ENCODE data around the gene SUPT20HL2. TPM values are rescaled to one million over a fixed set of nuclear protein-coding genes. Genes with fewer than 3 reads are reported as not detected.

The SUPT20HL2 gene
- total RNA-seq, 4 donors from 2014 or later: not detected

DNA sequence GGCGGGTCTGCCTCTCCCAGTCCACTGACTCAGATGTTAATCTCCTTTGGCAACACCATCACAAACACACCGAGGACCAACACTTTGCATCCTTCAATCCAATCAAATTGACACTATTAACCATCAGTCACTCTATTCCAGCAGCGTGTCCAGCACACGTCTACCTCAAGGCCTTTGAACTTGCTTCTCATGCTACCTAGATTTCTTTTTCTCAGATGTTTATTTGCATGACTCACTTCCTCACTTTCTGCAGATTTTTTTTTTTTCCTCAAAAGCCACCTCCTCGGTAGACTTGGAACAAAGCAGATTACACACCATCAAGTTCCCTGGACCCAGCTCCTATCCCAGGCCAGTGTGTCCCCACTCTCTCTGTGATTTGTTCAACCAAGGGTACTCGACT is 49.5 kb downstream of the SUPT20HL2 start:
- Histone ChIP-seq H3K4me3 (no peak overlapping the region), H3K4me1 (no peaks in the 10 kb centered on the region), H3K9me3 (no peaks in the 10 kb centered on the region), H3K36me3 (no peaks in the 10 kb centered on the region), H3K27ac (no peak overlapping the region), H3K27me3 (peaks cover 0 to 4% of the 10 kb centered on the region in 2 donors)
- DNase-seq (ENCODE audit: low spot score in 2 of 2): no peak
- TF ChIP-seq POLR2A (IDR thresholded peaks at IDR 0.05) (no peak), EP300 (IDR thresholded peaks at IDR 0.05) (no peak)
- TF ChIP-seq, protein P1, sequence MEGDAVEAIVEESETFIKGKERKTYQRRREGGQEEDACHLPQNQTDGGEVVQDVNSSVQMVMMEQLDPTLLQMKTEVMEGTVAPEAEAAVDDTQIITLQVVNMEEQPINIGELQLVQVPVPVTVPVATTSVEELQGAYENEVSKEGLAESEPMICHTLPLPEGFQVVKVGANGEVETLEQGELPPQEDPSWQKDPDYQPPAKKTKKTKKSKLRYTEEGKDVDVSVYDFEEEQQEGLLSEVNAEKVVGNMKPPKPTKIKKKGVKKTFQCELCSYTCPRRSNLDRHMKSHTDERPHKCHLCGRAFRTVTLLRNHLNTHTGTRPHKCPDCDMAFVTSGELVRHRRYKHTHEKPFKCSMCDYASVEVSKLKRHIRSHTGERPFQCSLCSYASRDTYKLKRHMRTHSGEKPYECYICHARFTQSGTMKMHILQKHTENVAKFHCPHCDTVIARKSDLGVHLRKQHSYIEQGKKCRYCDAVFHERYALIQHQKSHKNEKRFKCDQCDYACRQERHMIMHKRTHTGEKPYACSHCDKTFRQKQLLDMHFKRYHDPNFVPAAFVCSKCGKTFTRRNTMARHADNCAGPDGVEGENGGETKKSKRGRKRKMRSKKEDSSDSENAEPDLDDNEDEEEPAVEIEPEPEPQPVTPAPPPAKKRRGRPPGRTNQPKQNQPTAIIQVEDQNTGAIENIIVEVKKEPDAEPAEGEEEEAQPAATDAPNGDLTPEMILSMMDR (IDR thresholded peaks at IDR 0.05): no peak
- 82 to 85% methylated on average over 6 of the region's 6 CpGs for whole genome bisulfite sequencing, 2 donors

DNA sequence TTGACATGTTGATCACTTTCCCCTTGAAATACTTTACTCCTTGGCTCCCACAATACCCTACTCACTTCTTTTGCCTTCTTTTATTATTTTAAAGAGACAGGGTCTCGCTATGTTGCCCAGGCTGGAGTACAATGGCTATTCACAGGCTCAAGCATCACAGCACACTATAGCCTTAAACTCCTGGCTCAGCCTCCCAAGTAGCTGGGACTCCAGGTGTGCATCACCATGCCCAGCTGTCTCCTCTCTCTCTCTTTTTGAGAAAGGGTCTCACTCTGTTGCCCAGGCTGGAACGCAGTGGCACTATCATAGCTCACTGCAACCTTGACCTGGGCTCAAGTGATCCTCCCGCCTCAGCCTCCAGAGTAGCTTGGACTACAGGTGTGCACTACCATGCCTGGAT is 51.6 kb downstream of the SUPT20HL2 start:
- 82 to 96% methylated on average over 3 of the region's 3 CpGs for WGBS, 2 donors
- no peaks in the 10 kb centered on the region for H3K36me3 ChIP-seq
- TF ChIP-seq, protein P1 (IDR thresholded peaks at IDR 0.05): no peak
- TF ChIP-seq POLR2A (IDR thresholded peaks at IDR 0.05): no peak
- no peaks in the 10 kb centered on the region for H3K4me1 ChIP-seq
- no peak overlapping the region for H3K27ac ChIP-seq
- H3K9me3 ChIP-seq: no peaks in the 10 kb centered on the region
- no peaks in the 10 kb centered on the region for H3K27me3 ChIP-seq
- no peak overlapping the region for H3K4me3 ChIP-seq
- no peak for DNase-seq (ENCODE audit: low spot score in 2 of 2)

Other genes with a start within 250 kb of the SUPT20HL2 start
- 100 to 1,000 TPM in 1 of 4 donors, 10 to 100 TPM in 3; 30.4 to 136 (median 33.3) TPM for gene ZFX, start 164.3 kb downstream of the SUPT20HL2 start, total RNA-seq
- under 1 TPM in 1 of 4 donors, not detected in 3; 0.42 TPM for gene SUPT20HL1, start 46.6 kb upstream of the SUPT20HL2 start, total RNA-seq
- gene PDK3, start 151.2 kb upstream of the SUPT20HL2 start, total RNA-seq: 10 to 100 TPM; 18.3 to 39.8 (median 31.3) TPM